ENCODE results near the gene PRKN. TPM values are rescaled to one million over a fixed set of nuclear protein-coding genes. Genes with fewer than 3 reads are reported as not detected.

The PRKN gene
- total RNA-seq, 1 experiment from 2014 or later = not detected

GRCh38 chr6:162331911-162332310, 395.7 kb downstream of the PRKN start:
- TF ChIP-seq CTCF (conservative IDR thresholded peaks at IDR 0.05) (no peak), EZH2 (IDR thresholded peaks at IDR 0.05; ENCODE audit: low read depth) (no peak)
- H4K20me1 ChIP-seq (ENCODE audit: insufficient read depth) = no peaks in the 10 kb centered on the region
- DNase-seq = no peak
- H3F3A ChIP-seq (ENCODE audit: insufficient read depth, low read depth) = no peaks in the 10 kb centered on the region
- BruUV-seq (replicated peaks) = no TSS peak
- ChIA-PET POLR2A (ENCODE audit: unreplicated experiment) (no interaction called here), CTCF (no interaction called here)
- peaks cover 24% of the 10 kb centered on the region; the same call in 1 of the 2 replicates for H3K27me3 ChIP-seq (ENCODE audit: insufficient read depth, low read depth)
- no peak overlapping the region for H3K27ac ChIP-seq
- no peak overlapping the region for H2AFZ ChIP-seq
- intact Hi-C loops (cut with micrococcal nuclease; ENCODE audit: unreplicated experiment) = no loop called here
- no peaks in the 10 kb centered on the region for H3K9me2 ChIP-seq (ENCODE audit: insufficient read depth)
- H3K9me3 ChIP-seq (ENCODE audit: insufficient read depth, low read depth) = no peaks in the 10 kb centered on the region
- no peaks in the 10 kb centered on the region for H3K79me2 ChIP-seq (ENCODE audit: low read depth)
- H3K4me2 ChIP-seq = no peak overlapping the region
- H3K36me3 ChIP-seq (ENCODE audit: low read depth) = no peaks in the 10 kb centered on the region
- H3K4me1 ChIP-seq (replicated peaks; ENCODE audit: insufficient read depth) = no peaks in the 10 kb centered on the region
- H3K4me3 ChIP-seq = no peak overlapping the region

- no peak for DNase-seq
These were observed 401.7 kb downstream of the PRKN start for GRCh38 chr6:162325826-162326225.

DNA sequence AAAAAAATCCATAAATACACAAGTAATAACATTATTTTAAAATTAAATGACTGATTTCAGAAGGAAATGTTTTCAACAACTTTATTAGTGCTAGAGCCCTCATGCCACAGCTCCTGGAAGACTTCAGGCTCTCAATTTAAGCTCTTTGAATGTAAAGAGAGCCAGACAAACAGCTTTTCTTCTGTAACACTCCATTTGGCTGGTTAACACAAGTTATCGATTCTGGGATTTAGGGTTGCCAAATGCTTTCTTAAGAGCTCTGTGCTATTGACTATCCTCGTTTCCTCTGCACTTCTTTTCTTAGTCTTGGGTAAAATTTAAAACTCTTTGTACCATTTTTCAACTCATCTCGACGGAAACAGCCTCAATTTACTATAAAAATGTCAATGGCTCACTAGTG, 402.5 kb downstream of the PRKN start:
- no peak overlapping the region for H3K4me2 ChIP-seq
- no peaks in the 10 kb centered on the region for H3K4me1 ChIP-seq (replicated peaks; ENCODE audit: insufficient read depth)
- H3K27ac ChIP-seq = no peak overlapping the region
- CTCF ChIA-PET = no interaction called here
- intact Hi-C loops (cut with micrococcal nuclease; ENCODE audit: unreplicated experiment) = no loop called here
- no peaks in the 10 kb centered on the region for H3K79me2 ChIP-seq (ENCODE audit: low read depth)
- H3K4me3 ChIP-seq = no peak overlapping the region
- no peaks in the 10 kb centered on the region for H3K9me2 ChIP-seq (ENCODE audit: insufficient read depth)
- H3K36me3 ChIP-seq (ENCODE audit: low read depth) = no peaks in the 10 kb centered on the region
- H3K9me3 ChIP-seq (ENCODE audit: insufficient read depth, low read depth) = no peaks in the 10 kb centered on the region
- no peak for DNase-seq
- no peaks in the 10 kb centered on the region for H3F3A ChIP-seq (ENCODE audit: insufficient read depth, low read depth)
- POLR2A ChIA-PET (ENCODE audit: unreplicated experiment) = no interaction called here
- TF ChIP-seq EZH2 (IDR thresholded peaks at IDR 0.05; ENCODE audit: low read depth) = no peak
- TF ChIP-seq CTCF (conservative IDR thresholded peaks at IDR 0.05) = no peak
- H3K27me3 ChIP-seq (ENCODE audit: insufficient read depth, low read depth) = peaks cover 24% of the 10 kb centered on the region; the same call in 1 of the 2 replicates
- H2AFZ ChIP-seq = no peak overlapping the region
- BruUV-seq (replicated peaks) = no TSS peak
- H4K20me1 ChIP-seq (ENCODE audit: insufficient read depth) = no peaks in the 10 kb centered on the region; the same call in 1 of the 2 replicates

More at GRCh38 chr6:162325826-162326225, 401.7 kb downstream of the PRKN start:
- intact Hi-C loops (cut with micrococcal nuclease; ENCODE audit: unreplicated experiment) = no loop called here
- ChIA-PET POLR2A (ENCODE audit: unreplicated experiment) (no interaction called here), CTCF (no interaction called here)
- H2AFZ ChIP-seq = no peak overlapping the region
- H3K27ac ChIP-seq = no peak overlapping the region
- H3K4me2 ChIP-seq = no peak overlapping the region
- no peaks in the 10 kb centered on the region for H3F3A ChIP-seq (ENCODE audit: insufficient read depth, low read depth)
- H3K27me3 ChIP-seq (ENCODE audit: insufficient read depth, low read depth) = peaks cover 24% of the 10 kb centered on the region; the same call in 1 of the 2 replicates
- no peaks in the 10 kb centered on the region for H3K9me3 ChIP-seq (ENCODE audit: insufficient read depth, low read depth)
- TF ChIP-seq EZH2 (IDR thresholded peaks at IDR 0.05; ENCODE audit: low read depth) (no peak), CTCF (conservative IDR thresholded peaks at IDR 0.05) (no peak)
- no peaks in the 10 kb centered on the region for H3K9me2 ChIP-seq (ENCODE audit: insufficient read depth)
- no peaks in the 10 kb centered on the region for H3K36me3 ChIP-seq (ENCODE audit: low read depth)
- H3K4me3 ChIP-seq = no peak overlapping the region
- no TSS peak for BruUV-seq (replicated peaks)
- H3K79me2 ChIP-seq (ENCODE audit: low read depth) = no peaks in the 10 kb centered on the region
- no peaks in the 10 kb centered on the region for H3K4me1 ChIP-seq (replicated peaks; ENCODE audit: insufficient read depth)
- no peaks in the 10 kb centered on the region for H4K20me1 ChIP-seq (ENCODE audit: insufficient read depth)
